Thyroid gland (tissue), 4 donors: ENCODE results near the gene MYO19.

Source experiments
- CTCF ChIP-seq, 6 experiments: fragments of 200-600 bp in 3 of 6; fragments of 450-650 bp in 3 of 6; sonication (generic) in 3 of 6; IDR thresholded peaks; one replicate each; pipeline ENCODE4 v1.5.1; 2016 to 2019; ENCODE audit warnings: antibody characterized with exemption in 6 of 6, mild to moderate bottlenecking in 2 of 6, inconsistent platforms in 1 of 6, moderate library complexity in 1 of 6
- POLR2A ChIP-seq, 2 donors: fragments of 450-650 bp; IDR thresholded peaks; one replicate each; pipeline ENCODE4 v1.6.1; 2017; ENCODE audit warnings: antibody characterized with exemption in 2 of 2, mild to moderate bottlenecking in 2 of 2, moderate library complexity in 1 of 2

GRCh38 chr17:36535669-36536081, 1.0 kb upstream of the MYO19 start:
- TF ChIP-seq CTCF (IDR thresholded peaks at IDR 0.05) (peak in 2 of 6 experiments; percentile 2 to 31), POLR2A (IDR thresholded peaks at IDR 0.05) (no peak)
